ENCODE results near the gene TNKS1BP1.

DNA sequence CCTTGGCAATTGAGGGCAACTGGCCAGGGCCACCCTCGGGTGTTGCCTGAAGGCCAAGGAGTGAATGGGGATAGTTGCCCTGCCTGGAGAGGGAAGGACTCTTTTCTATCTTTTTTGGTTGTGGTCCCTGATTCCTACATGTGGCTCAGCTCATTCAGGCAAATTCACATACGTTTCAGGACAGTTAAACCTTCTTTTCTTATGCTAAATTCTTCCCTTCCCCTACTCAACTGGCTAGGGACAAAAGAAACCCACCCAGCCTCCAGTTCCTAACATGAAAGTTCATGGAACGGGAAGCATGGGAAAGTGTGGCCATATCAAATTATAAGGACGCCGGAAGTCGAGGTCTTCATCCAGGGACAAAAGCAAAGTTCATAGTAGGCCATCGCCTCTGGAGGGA is 61.4 kb downstream of the TNKS1BP1 start:
- TF ChIP-seq, protein P1, sequence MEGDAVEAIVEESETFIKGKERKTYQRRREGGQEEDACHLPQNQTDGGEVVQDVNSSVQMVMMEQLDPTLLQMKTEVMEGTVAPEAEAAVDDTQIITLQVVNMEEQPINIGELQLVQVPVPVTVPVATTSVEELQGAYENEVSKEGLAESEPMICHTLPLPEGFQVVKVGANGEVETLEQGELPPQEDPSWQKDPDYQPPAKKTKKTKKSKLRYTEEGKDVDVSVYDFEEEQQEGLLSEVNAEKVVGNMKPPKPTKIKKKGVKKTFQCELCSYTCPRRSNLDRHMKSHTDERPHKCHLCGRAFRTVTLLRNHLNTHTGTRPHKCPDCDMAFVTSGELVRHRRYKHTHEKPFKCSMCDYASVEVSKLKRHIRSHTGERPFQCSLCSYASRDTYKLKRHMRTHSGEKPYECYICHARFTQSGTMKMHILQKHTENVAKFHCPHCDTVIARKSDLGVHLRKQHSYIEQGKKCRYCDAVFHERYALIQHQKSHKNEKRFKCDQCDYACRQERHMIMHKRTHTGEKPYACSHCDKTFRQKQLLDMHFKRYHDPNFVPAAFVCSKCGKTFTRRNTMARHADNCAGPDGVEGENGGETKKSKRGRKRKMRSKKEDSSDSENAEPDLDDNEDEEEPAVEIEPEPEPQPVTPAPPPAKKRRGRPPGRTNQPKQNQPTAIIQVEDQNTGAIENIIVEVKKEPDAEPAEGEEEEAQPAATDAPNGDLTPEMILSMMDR (IDR thresholded peaks at IDR 0.05) = no peak
- TF ChIP-seq ZFX (IDR thresholded peaks at IDR 0.05; ENCODE audit: borderline replicate concordance) = no peak
